Sigmoid colon (tissue), 7 donors: ENCODE measurements around the gene TMEM135. TPM values are rescaled to one million over a fixed set of nuclear protein-coding genes. Genes with fewer than 3 reads are reported as not detected.

Experiments used
- DNase-seq: peaks from one replicate; pipeline ENCODE4 v3.0.0-alpha.2; 2019
- H3K27ac ChIP-seq, 4 donors: fragments of 200-600 bp; sonication (generic); one replicate each; pipeline ENCODE4 v1.5.1; 2016 to 2019; ENCODE audit warnings: mild to moderate bottlenecking in 1 of 4
- H3K27me3 ChIP-seq, 3 donors: fragments of 200-600 bp; sonication (generic); one replicate each; pipeline ENCODE4 v1.5.1; 2019; ENCODE audit warnings: mild to moderate bottlenecking in 1 of 3
- H3K36me3 ChIP-seq, 4 donors: fragments of 200-600 bp; sonication (generic); one replicate each; pipeline ENCODE4 v1.5.1; 2016 to 2019
- H3K4me1 ChIP-seq, 4 donors: fragments of 200-600 bp; sonication (generic); one replicate each; pipeline ENCODE4 v1.5.1; 2017 to 2019
- H3K4me3 ChIP-seq, 4 donors: fragments of 200-600 bp; sonication (generic); one replicate each; pipeline ENCODE4 v1.5.1; 2017 to 2019; ENCODE audit warnings: mild to moderate bottlenecking in 2 of 4, moderate library complexity in 1 of 4
- H3K9me3 ChIP-seq, 4 donors: fragments of 200-600 bp in 3 of 4; sonication (generic) in 3 of 4; one replicate each; pipeline versions ENCODE4 v1.5.1 to v1.6.1; 2013 to 2019
- EP300 ChIP-seq, 4 donors: sonication (generic); formaldehyde crosslinking; IDR thresholded peaks; one replicate each; pipeline ENCODE4 v1.6.1; 2017; ENCODE audit warnings: antibody characterized with exemption in 4 of 4
- POLR2A ChIP-seq, 2 donors: fragments of 450-650 bp; IDR thresholded peaks; one replicate each; pipeline ENCODE4 v1.6.1; 2016; ENCODE audit warnings: antibody characterized with exemption in 2 of 2, mild to moderate bottlenecking in 2 of 2, moderate library complexity in 2 of 2
- POLR2AphosphoS5 ChIP-seq, 4 donors: sonication (generic); formaldehyde crosslinking; IDR thresholded peaks; one replicate each; pipeline ENCODE4 v1.6.1; 2017; ENCODE audit warnings: antibody characterized with exemption in 4 of 4
- WGBS, 2 donors: extraction: QIAGEN DNeasy Blood & Tissue Kit; methylation state at CpG; one replicate each; pipeline ENCODE4 v1.1.7; 2013; 5-methylcytosine and 5-hydroxymethylcytosine counted together
- intact Hi-C: fragments of 100-400 bp; cut with DNase I; formaldehyde crosslinking; loops from one replicate; pipeline ENCODE4 v1.15.1; 2023
- polyA plus RNA-seq, 3 donors: library from polyadenylated mRNA; stranded (reverse); fragments of 200-250 nt; gene quantifications; one replicate each; pipeline ENCODE4 v1.2.3, GENCODE V29; 2013
- total RNA-seq, 4 donors: library from RNA; depleted of rRNA; stranded (reverse); fragments of >200 nt; gene quantifications; one replicate each; pipeline ENCODE4 v1.1.0, GENCODE V29; 2016
- TF ChIP-seq, protein P1 (sequence below), 4 experiments: fragments of 450-650 bp in 3 of 4; fragments of 200-600 bp in 1 of 4; IDR thresholded peaks; one replicate each; pipeline ENCODE4 v1.5.1; 2016 to 2019; ENCODE audit warnings: antibody characterized with exemption in 4 of 4, mild to moderate bottlenecking in 3 of 4, moderate library complexity in 2 of 4
- donor health status: healthy with polysubstance abuse.
- donor health status: Bipolar disorder and iron deficiency.
- donor health status: healthy.

Gene TMEM135
- total and polyA plus RNA-seq, 7 donors = 4.8 to 36.2 (median 20.0) TPM

- 78 to 87% methylated on average over 2 of the region's 2 CpGs for WGBS, 2 donors
- TF ChIP-seq, protein P1, sequence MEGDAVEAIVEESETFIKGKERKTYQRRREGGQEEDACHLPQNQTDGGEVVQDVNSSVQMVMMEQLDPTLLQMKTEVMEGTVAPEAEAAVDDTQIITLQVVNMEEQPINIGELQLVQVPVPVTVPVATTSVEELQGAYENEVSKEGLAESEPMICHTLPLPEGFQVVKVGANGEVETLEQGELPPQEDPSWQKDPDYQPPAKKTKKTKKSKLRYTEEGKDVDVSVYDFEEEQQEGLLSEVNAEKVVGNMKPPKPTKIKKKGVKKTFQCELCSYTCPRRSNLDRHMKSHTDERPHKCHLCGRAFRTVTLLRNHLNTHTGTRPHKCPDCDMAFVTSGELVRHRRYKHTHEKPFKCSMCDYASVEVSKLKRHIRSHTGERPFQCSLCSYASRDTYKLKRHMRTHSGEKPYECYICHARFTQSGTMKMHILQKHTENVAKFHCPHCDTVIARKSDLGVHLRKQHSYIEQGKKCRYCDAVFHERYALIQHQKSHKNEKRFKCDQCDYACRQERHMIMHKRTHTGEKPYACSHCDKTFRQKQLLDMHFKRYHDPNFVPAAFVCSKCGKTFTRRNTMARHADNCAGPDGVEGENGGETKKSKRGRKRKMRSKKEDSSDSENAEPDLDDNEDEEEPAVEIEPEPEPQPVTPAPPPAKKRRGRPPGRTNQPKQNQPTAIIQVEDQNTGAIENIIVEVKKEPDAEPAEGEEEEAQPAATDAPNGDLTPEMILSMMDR (IDR thresholded peaks at IDR 0.05) = no peak
- TF ChIP-seq POLR2A (IDR thresholded peaks at IDR 0.05) = no peak
- TF ChIP-seq EP300 (IDR thresholded peaks at IDR 0.05) = no peak
- no peak for TF ChIP-seq POLR2AphosphoS5 (IDR thresholded peaks at IDR 0.05)
- Histone ChIP-seq H3K4me1 (peaks cover 0 to 58% (median 13%) of the 10 kb centered on the region in 4 donors), H3K27ac (peak overlapping the region in 2 of 4 donors; percentile 3 to 38), H3K4me3 (no peak overlapping the region), H3K9me3 (no peaks in the 10 kb centered on the region), H3K36me3 (no peaks in the 10 kb centered on the region), H3K27me3 (no peaks in the 10 kb centered on the region)
- no peak for DNase-seq
- intact Hi-C loops = no loop called here
Observed at GRCh38 chr11:87239001-87239400, 201.3 kb downstream of the TMEM135 start.

DNA sequence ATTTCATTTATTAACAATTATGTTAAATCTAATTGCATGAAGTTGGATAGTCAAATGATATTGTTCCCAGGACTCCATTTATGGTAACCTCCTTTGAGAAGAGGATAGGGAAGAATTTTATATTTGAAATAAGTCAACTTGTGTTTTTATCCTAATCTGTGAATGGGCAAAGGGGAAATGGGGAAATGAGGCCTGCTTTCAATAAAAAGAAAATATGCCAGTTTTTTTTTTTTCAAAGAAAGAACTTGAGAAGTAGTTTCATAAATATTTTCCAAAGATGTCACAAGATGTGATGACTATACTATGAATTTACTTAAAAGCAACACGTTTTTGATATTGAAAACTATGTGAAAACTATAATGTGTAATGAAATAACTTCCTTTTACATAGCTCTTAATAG is 201.8 kb downstream of the TMEM135 start:
- H3K4me3 ChIP-seq = no peak overlapping the region
- intact Hi-C loops = no loop called here
- 71 to 72% methylated on average over 1 of the region's 1 CpG for WGBS, 2 donors

DNA sequence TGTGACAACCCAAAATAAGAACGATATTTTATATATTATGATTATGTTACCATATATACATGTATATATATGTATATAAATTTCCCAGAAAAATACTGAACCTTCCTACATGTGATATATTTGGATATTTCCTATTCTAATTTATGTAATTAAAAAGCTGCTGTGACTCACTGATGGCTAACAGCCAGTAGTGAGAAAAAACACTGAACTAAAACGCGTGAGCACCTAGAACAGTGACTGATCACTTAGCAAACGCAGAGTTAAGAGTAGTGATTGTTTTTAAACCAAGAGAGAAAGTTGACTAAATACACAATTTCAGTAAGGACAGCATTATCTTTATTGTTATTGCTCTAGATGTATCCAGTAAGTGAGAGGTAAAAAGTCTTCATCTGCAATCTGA is 213.8 kb downstream of the TMEM135 start:
- intact Hi-C loops = no loop called here
- DNase-seq = no peak
- H3K27me3 ChIP-seq = no peaks in the 10 kb centered on the region
- peaks cover 0 to 32% (median 4%) of the 10 kb centered on the region in 4 donors for H3K4me1 ChIP-seq
- WGBS, 2 donors = 91 to 95% methylated on average over 4 of the region's 4 CpGs
- no peak for TF ChIP-seq POLR2AphosphoS5 (IDR thresholded peaks at IDR 0.05)
- no peak for TF ChIP-seq EP300 (IDR thresholded peaks at IDR 0.05)
- TF ChIP-seq POLR2A (IDR thresholded peaks at IDR 0.05) = no peak
- TF ChIP-seq, protein P1 (IDR thresholded peaks at IDR 0.05) = no peak
- peak overlapping the region in 1 of 4 donors; percentile 44 for H3K27ac ChIP-seq
- H3K9me3 ChIP-seq = no peaks in the 10 kb centered on the region
- no peaks in the 10 kb centered on the region for H3K36me3 ChIP-seq
- no peak overlapping the region for H3K4me3 ChIP-seq

More for the DNA sequence above, 201.8 kb downstream of the TMEM135 start:
- Histone ChIP-seq H3K36me3 (no peaks in the 10 kb centered on the region), H3K9me3 (no peaks in the 10 kb centered on the region), H3K27ac (peak overlapping the region in 1 of 4 donors; percentile 15), H3K4me1 (peaks cover 0 to 58% (median 13%) of the 10 kb centered on the region in 4 donors), H3K27me3 (no peaks in the 10 kb centered on the region)
- no peak for DNase-seq
- TF ChIP-seq POLR2AphosphoS5 (IDR thresholded peaks at IDR 0.05) (no peak), EP300 (IDR thresholded peaks at IDR 0.05) (no peak), POLR2A (IDR thresholded peaks at IDR 0.05) (no peak)
- TF ChIP-seq, protein P1 (IDR thresholded peaks at IDR 0.05) = no peak

GRCh38 chr11:87252869-87253268 is 215.1 kb downstream of the TMEM135 start:
- no peak for TF ChIP-seq EP300 (IDR thresholded peaks at IDR 0.05)
- TF ChIP-seq POLR2A (IDR thresholded peaks at IDR 0.05) = no peak
- TF ChIP-seq POLR2AphosphoS5 (IDR thresholded peaks at IDR 0.05) = no peak
- TF ChIP-seq, protein P1 (IDR thresholded peaks at IDR 0.05) = no peak
- Histone ChIP-seq H3K9me3 (no peaks in the 10 kb centered on the region), H3K36me3 (no peaks in the 10 kb centered on the region), H3K27ac (no peak overlapping the region), H3K4me1 (peaks cover 0 to 32% (median 4%) of the 10 kb centered on the region in 4 donors), H3K27me3 (no peaks in the 10 kb centered on the region), H3K4me3 (no peak overlapping the region)
- intact Hi-C loops = no loop called here
- DNase-seq = no peak

- H3K27me3 ChIP-seq = no peaks in the 10 kb centered on the region
- intact Hi-C loops = no loop called here
- no peaks in the 10 kb centered on the region for H3K9me3 ChIP-seq
- H3K27ac ChIP-seq = peak overlapping the region in 3 of 4 donors; percentile 12 to 39 (median 26)
- H3K36me3 ChIP-seq = no peaks in the 10 kb centered on the region
- H3K4me3 ChIP-seq = no peak overlapping the region
- TF ChIP-seq, protein P1 (IDR thresholded peaks at IDR 0.05) = no peak
- no peak for TF ChIP-seq POLR2AphosphoS5 (IDR thresholded peaks at IDR 0.05)
- TF ChIP-seq EP300 (IDR thresholded peaks at IDR 0.05) = no peak
- no peak for TF ChIP-seq POLR2A (IDR thresholded peaks at IDR 0.05)
- WGBS, 2 donors = 89 to 96% methylated on average over 2 of the region's 2 CpGs
- DNase-seq = no peak
- H3K4me1 ChIP-seq = peaks cover 0 to 26% (median 4%) of the 10 kb centered on the region in 4 donors
Observed at GRCh38 chr11:87254562-87254961, 216.8 kb downstream of the TMEM135 start.
